Astrocyte (in vitro differentiated cells and primary cell): ENCODE measurements around the gene SLC25A15.
"Not testable (repeated sequence)": the region's sequence is repeated elsewhere in the genome, so short reads cannot be mapped to it uniquely, and the experiment has no call there.

Experiments
- CTCF ChIP-seq: IDR thresholded peaks from 2 replicates; pipeline ENCODE4 v1.5.1; 2011; ENCODE audit warnings: low read depth, mild to moderate bottlenecking, inconsistent platforms, low read length, moderate library complexity; ENCODE audit not compliant: insufficient read depth
- EZH2 ChIP-seq: IDR thresholded peaks from 2 replicates; pipeline ENCODE4 v1.6.1; 2012; ENCODE audit warnings: mild to moderate bottlenecking, low read length, inconsistent platforms; ENCODE audit not compliant: insufficient read depth

- not testable (repeated sequence) for TF ChIP-seq CTCF, EZH2
Measured at GRCh38 chr13:40840955-40841354, 51.5 kb downstream of the SLC25A15 start.
